WI38 (cell line): Measurements from ENCODE around the gene PRDM10.

Source experiments
- H3K4me3 ChIP-seq: 2 replicates; pipeline ENCODE4 v1.5.1; 2011; ENCODE audit warnings: low read depth, mild to moderate bottlenecking, control low read depth, low read length
- CTCF ChIP-seq: IDR thresholded peaks from 2 replicates; pipeline ENCODE4 v1.5.1; 2012; ENCODE audit warnings: low read depth, mild to moderate bottlenecking, control low read depth, low read length

The PRDM10 gene

GRCh38 chr11:129861702-129862522 is 140.7 kb downstream of the PRDM10 start:
- no peak overlapping the region for H3K4me3 ChIP-seq
- TF ChIP-seq CTCF = no peak

GRCh38 chr11:129856036-129856435 is 146.6 kb downstream of the PRDM10 start:
- no peak for TF ChIP-seq CTCF
- no peak overlapping the region for H3K4me3 ChIP-seq

GRCh38 chr11:129855086-129855485 is 147.5 kb downstream of the PRDM10 start:
- TF ChIP-seq CTCF = no peak
- H3K4me3 ChIP-seq = no peak overlapping the region

GRCh38 chr11:129854232-129854805 is 148.3 kb downstream of the PRDM10 start:
- TF ChIP-seq CTCF = no peak
- no peak overlapping the region for H3K4me3 ChIP-seq

- H3K4me3 ChIP-seq = no peak overlapping the region
Measured at GRCh38 chr11:129853518-129854231, 149.0 kb downstream of the PRDM10 start.

GRCh38 chr11:129852125-129852740 is 150.4 kb downstream of the PRDM10 start:
- TF ChIP-seq CTCF = no peak

More at GRCh38 chr11:129853518-129854231, 149.0 kb downstream of the PRDM10 start:
- no peak for TF ChIP-seq CTCF

More at GRCh38 chr11:129852125-129852740, 150.4 kb downstream of the PRDM10 start:
- no peak overlapping the region for H3K4me3 ChIP-seq
